Choroid plexus epithelial cell (primary cell): ENCODE data around the gene KRTAP5-1.
A peak's percentile ranks its signal among the peaks of the same experiment; 100 is the strongest.

Source experiments
- DNase-seq: peaks from one replicate; pipeline ENCODE4 v3.0.0-alpha.2; 2010; ENCODE audit warnings: low read depth
- H3K4me3 ChIP-seq: 2 replicates; pipeline ENCODE4 v1.5.1; 2011; ENCODE audit warnings: low read depth, mild to moderate bottlenecking, control low read depth, low read length, moderate library complexity
- TF ChIP-seq, protein P1 (sequence below): conservative IDR thresholded peaks from 2 replicates; pipeline ENCODE4 v1.5.1; 2011; ENCODE audit warnings: low read depth, mild to moderate bottlenecking, control low read depth, inconsistent platforms, low read length, moderate library complexity

Gene KRTAP5-1

GRCh38 chr11:1565173-1565903 is 19.7 kb downstream of the KRTAP5-1 start:
- TF ChIP-seq, protein P1, sequence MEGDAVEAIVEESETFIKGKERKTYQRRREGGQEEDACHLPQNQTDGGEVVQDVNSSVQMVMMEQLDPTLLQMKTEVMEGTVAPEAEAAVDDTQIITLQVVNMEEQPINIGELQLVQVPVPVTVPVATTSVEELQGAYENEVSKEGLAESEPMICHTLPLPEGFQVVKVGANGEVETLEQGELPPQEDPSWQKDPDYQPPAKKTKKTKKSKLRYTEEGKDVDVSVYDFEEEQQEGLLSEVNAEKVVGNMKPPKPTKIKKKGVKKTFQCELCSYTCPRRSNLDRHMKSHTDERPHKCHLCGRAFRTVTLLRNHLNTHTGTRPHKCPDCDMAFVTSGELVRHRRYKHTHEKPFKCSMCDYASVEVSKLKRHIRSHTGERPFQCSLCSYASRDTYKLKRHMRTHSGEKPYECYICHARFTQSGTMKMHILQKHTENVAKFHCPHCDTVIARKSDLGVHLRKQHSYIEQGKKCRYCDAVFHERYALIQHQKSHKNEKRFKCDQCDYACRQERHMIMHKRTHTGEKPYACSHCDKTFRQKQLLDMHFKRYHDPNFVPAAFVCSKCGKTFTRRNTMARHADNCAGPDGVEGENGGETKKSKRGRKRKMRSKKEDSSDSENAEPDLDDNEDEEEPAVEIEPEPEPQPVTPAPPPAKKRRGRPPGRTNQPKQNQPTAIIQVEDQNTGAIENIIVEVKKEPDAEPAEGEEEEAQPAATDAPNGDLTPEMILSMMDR = no peak
- no peak for DNase-seq
- no peak overlapping the region for H3K4me3 ChIP-seq

GRCh38 chr11:1564535-1565172 is 20.4 kb downstream of the KRTAP5-1 start:
- DNase-seq = peak; percentile 81
- TF ChIP-seq, protein P1 = no peak
- no peak overlapping the region for H3K4me3 ChIP-seq

DNA sequence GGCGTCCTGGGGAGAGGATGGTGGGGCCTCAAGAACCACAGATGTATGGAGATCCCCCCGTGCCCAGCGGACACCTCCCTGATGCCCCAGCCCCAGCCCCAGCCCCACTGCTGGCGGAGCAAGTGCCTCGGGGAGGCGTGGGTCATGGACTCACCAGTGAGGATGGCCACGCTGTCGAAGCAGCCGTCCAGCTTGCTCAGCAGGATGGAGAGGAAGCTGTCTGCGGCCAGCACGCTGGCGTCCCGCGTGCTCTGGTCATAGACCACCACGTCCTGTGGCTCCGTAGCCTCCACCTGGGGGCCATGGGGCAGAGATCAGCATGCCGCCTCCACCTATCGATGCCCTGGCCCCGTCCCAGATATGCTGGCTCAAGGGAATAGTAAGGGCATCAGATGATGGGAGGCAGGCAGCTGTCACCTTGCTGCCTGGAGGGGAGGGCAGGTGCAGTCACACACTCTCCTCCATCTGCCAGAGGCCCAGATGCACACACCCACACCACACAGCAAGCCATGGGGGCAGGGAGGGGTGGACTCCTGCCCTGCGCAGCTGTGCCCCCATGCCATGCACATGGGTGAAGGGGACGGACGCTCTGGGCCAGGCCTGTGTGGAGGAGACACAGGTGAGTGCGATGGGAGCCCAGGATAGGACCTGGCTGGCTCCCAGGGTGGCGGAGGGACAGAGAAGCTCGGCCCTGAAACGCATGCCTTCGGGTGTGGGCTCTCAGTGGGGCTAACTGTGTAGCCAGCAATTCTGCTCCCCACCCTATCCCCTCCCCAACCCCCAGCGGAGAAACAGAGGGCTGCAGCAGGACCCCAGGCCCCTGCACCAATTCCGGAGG is 21.2 kb downstream of the KRTAP5-1 start:
- TF ChIP-seq, protein P1 = no peak
- no peak overlapping the region for H3K4me3 ChIP-seq
- no peak for DNase-seq

GRCh38 chr11:1563149-1563638 is 21.9 kb downstream of the KRTAP5-1 start:
- no peak for DNase-seq
- TF ChIP-seq, protein P1 = no peak
- no peak overlapping the region for H3K4me3 ChIP-seq

GRCh38 chr11:1562469-1563148 is 22.5 kb downstream of the KRTAP5-1 start:
- TF ChIP-seq, protein P1 = no peak
- H3K4me3 ChIP-seq = no peak overlapping the region
- DNase-seq = no peak

DNA sequence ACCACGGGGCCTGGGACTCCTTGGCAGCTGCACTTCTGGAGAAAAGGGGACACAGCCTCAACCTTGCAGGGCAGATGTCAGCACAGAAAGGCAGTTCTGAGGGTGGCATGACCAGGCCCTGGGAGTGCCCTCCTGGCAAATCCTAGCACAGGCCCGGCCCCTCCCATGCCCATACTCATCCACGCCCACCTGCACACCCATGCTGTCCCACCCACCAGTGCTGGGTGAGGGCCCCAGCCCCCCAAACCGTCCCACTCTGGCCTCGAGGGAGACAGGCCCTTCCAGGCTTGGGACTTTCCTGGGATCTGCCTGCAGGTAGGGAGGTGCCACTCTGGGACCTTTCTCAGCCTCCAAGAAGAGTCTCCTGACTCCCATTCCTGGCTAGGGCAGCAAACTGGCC is 23.1 kb downstream of the KRTAP5-1 start:
- no peak for DNase-seq
- TF ChIP-seq, protein P1 = no peak

More for the DNA sequence above, 23.1 kb downstream of the KRTAP5-1 start:
- no peak overlapping the region for H3K4me3 ChIP-seq
